B cell (primary cell): ENCODE measurements around the gene LDLRAD1. TPM values are rescaled to one million over a fixed set of nuclear protein-coding genes. Genes with fewer than 3 reads are reported as not detected.
"Not testable (repeated sequence)": the region's sequence is repeated elsewhere in the genome, so short reads cannot be mapped to it uniquely, and the experiment has no call there.

Experiments used
- ATAC-seq: fragments of 200-7000 bp; cut with Tn5 transposase; one replicate; pipeline ENCODE4 v1.10.0; 2021; ENCODE audit warnings: low read depth, mild to moderate bottlenecking, moderate number of reproducible peaks, moderate library complexity
- CTCF ChIA-PET: fragments of 350-600 bp; sonication (Branson Sonifier 250); formaldehyde crosslinking; loops from one replicate; lab custom pipeline; 2021; ENCODE audit warnings: antibody characterized with exemption, inconsistent platforms; lab: Charles Lee
- POLR2A ChIA-PET: fragments of 350-600 bp; sonication (Branson Sonifier 250); formaldehyde crosslinking; loops from one replicate; lab custom pipeline; 2021; ENCODE audit warnings: antibody characterized with exemption; lab: Charles Lee
- DNase-seq: peaks from one replicate; pipeline ENCODE4 v3.0.0; 2013
- H2AFZ ChIP-seq: 2 replicates; pipeline ENCODE4 v1.6.1; 2012; ENCODE audit warnings: mild to moderate bottlenecking, low read depth, low read length; ENCODE audit not compliant: insufficient read depth, poor library complexity, severe bottlenecking
- H3K27ac ChIP-seq, 2 donors: 1 replicate in 1 of 2; 2 replicates in 1 of 2; pipeline ENCODE4 v1.5.1; 2012 to 2013; ENCODE audit warnings: low read length in 2 of 2, mild to moderate bottlenecking in 2 of 2, moderate library complexity in 1 of 2
- H3K27me3 ChIP-seq, 4 experiments: fragments of 200-600 bp in 1 of 4; sonication (generic) in 1 of 4; replicated peaks in 1 of 4; 1 replicate in 2 of 4; 2 replicates in 2 of 4; pipeline versions ENCODE4 v1.6.1 to v1.7.0; 2013 to 2016; ENCODE audit warnings: low read length in 3 of 4, mild to moderate bottlenecking in 2 of 4, mixed read lengths in 1 of 4, moderate library complexity in 1 of 4; ENCODE audit not compliant: insufficient read depth in 4 of 4, control insufficient read depth in 3 of 4; ENCODE audit errors: control extremely low read depth in 1 of 4
- H3K36me3 ChIP-seq, 2 experiments: replicated peaks in 1 of 2; 1 replicate in 1 of 2; 2 replicates in 1 of 2; pipeline versions ENCODE4 v1.6.1 to v1.7.1; 2013; ENCODE audit warnings: low read length in 1 of 2; ENCODE audit not compliant: insufficient read depth in 2 of 2, control insufficient read depth in 1 of 2; ENCODE audit errors: control extremely low read depth in 1 of 2, extremely low read depth in 1 of 2
- H3K4me1 ChIP-seq, 2 donors: fragments of 200-600 bp in 1 of 2; sonication (generic) in 1 of 2; 1 replicate in 1 of 2; 2 replicates in 1 of 2; pipeline versions ENCODE4 v1.5.1 to v1.6.1; 2013 to 2017; ENCODE audit warnings: low read length in 2 of 2; ENCODE audit not compliant: control insufficient read depth in 2 of 2, insufficient read depth in 2 of 2
- H3K4me2 ChIP-seq: replicated peaks from 2 replicates; pipeline ENCODE3; 2012; ENCODE audit warnings: mild to moderate bottlenecking, low read depth, low read length; ENCODE audit not compliant: poor library complexity, severe bottlenecking
- H3K4me3 ChIP-seq, 5 experiments: fragments of 200-600 bp in 1 of 5; sonication (generic) in 1 of 5; 1 replicate in 3 of 5; 2 replicates in 2 of 5; pipeline versions ENCODE4 v1.5.1 to v1.7.0; 2011 to 2016; ENCODE audit warnings: low read length in 4 of 5, mild to moderate bottlenecking in 4 of 5, low read depth in 2 of 5, control low read depth in 1 of 5, moderate library complexity in 1 of 5; ENCODE audit not compliant: insufficient read depth in 1 of 5; ENCODE audit errors: control extremely low read depth in 1 of 5, extremely low read depth in 1 of 5
- H3K79me2 ChIP-seq: fragments of 200-600 bp; sonication (generic); one replicate; pipeline ENCODE4 v1.6.0; 2016; ENCODE audit warnings: low read length; ENCODE audit not compliant: control insufficient read depth, insufficient read depth
- H3K9ac ChIP-seq: fragments of 200-600 bp; sonication (generic); 2 replicates; pipeline ENCODE4 v1.6.1; 2017; ENCODE audit warnings: mild to moderate bottlenecking, low read length, moderate library complexity
- H3K9me3 ChIP-seq, 3 donors: one replicate each; pipeline versions ENCODE4 v1.6.1 to v1.7.1; 2013; ENCODE audit warnings: low read length in 2 of 3; ENCODE audit not compliant: control insufficient read depth in 2 of 3, insufficient read depth in 1 of 3; ENCODE audit errors: control extremely low read depth in 1 of 3
- H4K20me1 ChIP-seq: 2 replicates; pipeline ENCODE4 v1.6.0; 2012; ENCODE audit warnings: mild to moderate bottlenecking, low read length; ENCODE audit not compliant: insufficient read depth, control insufficient read depth, poor library complexity, severe bottlenecking
- H3K27ac Mint-ChIP-seq: one replicate; pipeline ENCODE4 v1.8.0; 2021; ENCODE audit warnings: mixed read lengths
- H3K27me3 Mint-ChIP-seq: one replicate; pipeline ENCODE4 v1.8.0; 2021; ENCODE audit warnings: mixed read lengths
- H3K4me1 Mint-ChIP-seq: one replicate; pipeline ENCODE4 v1.8.0; 2021; ENCODE audit warnings: mixed read lengths
- H3K4me3 Mint-ChIP-seq: one replicate; pipeline ENCODE4 v1.8.0; 2021; ENCODE audit warnings: mixed read lengths
- H3K9me3 Mint-ChIP-seq: one replicate; pipeline ENCODE4 v1.8.0; 2022; ENCODE audit warnings: mixed read lengths; ENCODE audit not compliant: insufficient read depth
- CTCF ChIP-seq: fragments of 200-600 bp; IDR thresholded peaks from one replicate; pipeline ENCODE4 v1.8.0; 2022; ENCODE audit warnings: antibody characterized with exemption, mild to moderate bottlenecking
- EZH2 ChIP-seq: IDR thresholded peaks from 2 replicates; pipeline ENCODE4 v1.6.1; 2012; ENCODE audit warnings: borderline replicate concordance, low read depth, mild to moderate bottlenecking, moderate library complexity, low read length; ENCODE audit not compliant: insufficient read depth, poor library complexity, severe bottlenecking
- WGBS: methylation state at CpG from one replicate; pipeline ENCODE4 v1.1.5; 2013; ENCODE audit warnings: missing lambda C conversion rate; ENCODE audit not compliant: insufficient coverage; 5-methylcytosine and 5-hydroxymethylcytosine counted together
- intact Hi-C: fragments of 100-400 bp; cut with micrococcal nuclease; formaldehyde crosslinking; loops from one replicate; pipeline ENCODE4 v1.10.0; 2022
- polyA plus RNA-seq: library from polyadenylated mRNA; depleted of rRNA; stranded (reverse); fragments of >200 nt; gene quantifications from 2 replicates; pipeline ENCODE4 v1.2.3, GENCODE V29; 2012
- total RNA-seq, 2 donors: library from RNA; stranded (reverse); fragments of 120-200 nt in 1 of 2; gene quantifications; 1 replicate in 1 of 2; 2 replicates in 1 of 2; pipeline versions ENCODE4 v1.2.3 to v1.2.4, GENCODE V29; 2013 to 2022

LDLRAD1 gene
- total and polyA plus RNA-seq, 2 donors (not counting 1 experiment from before 2014, with no cell fraction given), result not detected

DNA sequence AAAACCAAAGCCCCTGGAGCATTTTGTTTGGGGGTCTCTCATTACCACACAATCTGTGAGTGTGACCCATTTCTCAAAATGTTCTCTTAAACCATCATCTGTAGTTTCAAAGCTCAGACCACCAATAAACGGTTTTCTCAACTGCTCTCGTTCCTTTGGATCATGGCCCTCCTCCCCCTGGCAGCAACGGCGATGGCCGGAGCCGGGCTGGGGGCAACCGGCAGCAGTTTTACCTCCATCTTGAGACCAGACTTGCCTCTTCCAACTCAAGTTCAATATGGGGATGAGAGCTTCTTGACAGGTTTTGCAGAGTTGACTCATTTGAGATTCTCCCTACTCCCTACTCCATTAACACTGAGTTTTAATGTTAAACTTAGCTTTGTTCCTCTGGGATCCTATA lies 42.1 kb downstream of the LDLRAD1 start:
- H3K4me1 ChIP-seq, result no peaks in the 10 kb centered on the region
- ATAC-seq (no peak), DNase-seq (no peak)
- 100% methylated on average over 2 of the region's 7 CpGs for WGBS
- no peak overlapping the region for H3K27ac ChIP-seq
- no peaks in the 10 kb centered on the region for H3K27me3 ChIP-seq
- Mint-ChIP-seq H3K4me1 (no peaks in the 10 kb centered on the region), H3K9me3 (no peaks in the 10 kb centered on the region), H3K4me3 (no peak overlapping the region), H3K27me3 (no peaks in the 10 kb centered on the region), H3K27ac (no peak overlapping the region)
- H3K9me3 ChIP-seq, result no peaks in the 10 kb centered on the region
- CTCF ChIA-PET, result interaction anchor here (1.2 kb wide), 1 partner anchor 115 kb away, joined by 3 read pairs; no protein-coding TSS in a partner anchor
- POLR2A ChIA-PET, result no interaction called here
- TF ChIP-seq CTCF (no peak), EZH2 (no peak)
- H3K79me2 ChIP-seq, result no peaks in the 10 kb centered on the region
- H3K36me3 ChIP-seq, result no peaks in the 10 kb centered on the region
- no peak overlapping the region for H3K4me3 ChIP-seq
- no peaks in the 10 kb centered on the region for H4K20me1 ChIP-seq
- no peak overlapping the region for H3K4me2 ChIP-seq
- no peak overlapping the region for H2AFZ ChIP-seq
- H3K9ac ChIP-seq, result no peak overlapping the region
- intact Hi-C loops, result no loop called here

DNA sequence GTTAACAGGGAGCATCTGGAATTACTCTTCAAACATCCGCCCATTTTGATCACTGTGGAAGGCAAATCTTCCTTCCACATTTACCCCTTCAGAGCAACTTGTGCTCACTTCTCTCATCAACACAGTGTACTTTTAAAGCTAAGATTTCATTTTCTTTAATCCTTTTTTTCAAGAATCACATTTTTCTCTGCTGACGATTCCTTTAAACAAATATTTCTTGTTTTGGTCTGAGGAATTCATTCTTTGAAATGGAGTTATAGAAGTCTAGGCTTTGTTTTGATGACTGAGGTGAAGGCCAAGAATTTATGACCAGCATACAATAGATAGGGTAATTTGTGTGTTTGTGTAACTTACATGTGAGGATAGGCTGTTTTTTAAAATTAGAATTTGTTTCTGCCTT lies 46.3 kb downstream of the LDLRAD1 start:
- CTCF ChIA-PET, result no interaction called here
- Histone ChIP-seq H3K27me3 (no peaks in the 10 kb centered on the region), H3K4me1 (no peaks in the 10 kb centered on the region), H2AFZ (no peak overlapping the region), H3K79me2 (no peaks in the 10 kb centered on the region), H3K9ac (no peak overlapping the region), H3K36me3 (peaks cover 9 to 14% of the 10 kb centered on the region in 2 experiments), H3K4me2 (no peak overlapping the region), H3K27ac (no peak overlapping the region), H4K20me1 (no peaks in the 10 kb centered on the region), H3K4me3 (no peak overlapping the region), H3K9me3 (no peaks in the 10 kb centered on the region)
- Mint-ChIP-seq H3K4me3 (no peak overlapping the region), H3K4me1 (no peaks in the 10 kb centered on the region), H3K27me3 (no peaks in the 10 kb centered on the region), H3K27ac (no peak overlapping the region), H3K9me3 (no peaks in the 10 kb centered on the region)
- intact Hi-C loops, result no loop called here
- TF ChIP-seq CTCF (no peak), EZH2 (no peak)
- POLR2A ChIA-PET, result no interaction called here
- ATAC-seq (no peak), DNase-seq (no peak)
- WGBS, result 100% methylated on average over 1 of the region's 2 CpGs

GRCh38 chr1:53969323-53969722 lies 48.7 kb downstream of the LDLRAD1 start:
- ATAC-seq, H2AFZ ChIP-seq, POLR2A ChIA-PET, H3K27me3 ChIP-seq, H3K9ac ChIP-seq, H3K27me3 Mint-ChIP-seq, H4K20me1 ChIP-seq, DNase-seq, H3K4me1 Mint-ChIP-seq, H3K27ac Mint-ChIP-seq, H3K9me3 ChIP-seq, H3K27ac ChIP-seq, H3K4me2 ChIP-seq, H3K4me3 ChIP-seq, H3K4me1 ChIP-seq, H3K4me3 Mint-ChIP-seq, H3K79me2 ChIP-seq, intact Hi-C loops, H3K9me3 Mint-ChIP-seq: not testable (repeated sequence)
- H3K36me3 ChIP-seq, result peaks cover 9 to 15% of the 10 kb centered on the region in 2 experiments
- CTCF ChIA-PET, result interaction anchor here (1.0 to 1.2 kb wide), 2 partner anchors 9 to 109 kb away, joined by 4 to 5 read pairs; no protein-coding TSS in a partner anchor
- WGBS, result no CpG with 5 or more reads among the region's 2 CpGs
